ENCODE results near the gene AIMP2.

The AIMP2 gene

GRCh38 chr7:6027806-6028365 is 18.8 kb downstream of the AIMP2 start:
- Histone ChIP-seq H3K4me3 (ENCODE audit: low read depth, low read length, poor library complexity, severe bottlenecking) (no peak overlapping the region), H2AFZ (ENCODE audit: low read length) (no peak overlapping the region), H3K9ac (ENCODE audit: low read length) (no peak overlapping the region), H4K20me1 (ENCODE audit: insufficient read depth, low read length) (no peaks in the 10 kb centered on the region), H3K4me2 (ENCODE audit: low read length) (no peak overlapping the region), H3K27me3 (ENCODE audit: insufficient read depth, low read length) (no peaks in the 10 kb centered on the region), H3K36me3 (ENCODE audit: insufficient read depth, low read length) (peaks cover 94% of the 10 kb centered on the region), H3K9me2 (ENCODE audit: low read depth, low read length) (no peaks in the 10 kb centered on the region), H3K4me1 (ENCODE audit: insufficient read depth, low read length, severe bottlenecking) (peaks cover 5% of the 10 kb centered on the region), H3K9me3 (ENCODE audit: low read length) (no peaks in the 10 kb centered on the region), H3K79me2 (ENCODE audit: insufficient read depth, low read length) (no peaks in the 10 kb centered on the region), H3F3A (ENCODE audit: insufficient read depth, low read length) (0 out of 2 replicates have a peak, but pooled peaks cover 2% of the 10 kb centered on the region), H3K27ac (ENCODE audit: low read depth, low read length, poor library complexity, severe bottlenecking) (no peak overlapping the region)
- TF ChIP-seq, protein P1, sequence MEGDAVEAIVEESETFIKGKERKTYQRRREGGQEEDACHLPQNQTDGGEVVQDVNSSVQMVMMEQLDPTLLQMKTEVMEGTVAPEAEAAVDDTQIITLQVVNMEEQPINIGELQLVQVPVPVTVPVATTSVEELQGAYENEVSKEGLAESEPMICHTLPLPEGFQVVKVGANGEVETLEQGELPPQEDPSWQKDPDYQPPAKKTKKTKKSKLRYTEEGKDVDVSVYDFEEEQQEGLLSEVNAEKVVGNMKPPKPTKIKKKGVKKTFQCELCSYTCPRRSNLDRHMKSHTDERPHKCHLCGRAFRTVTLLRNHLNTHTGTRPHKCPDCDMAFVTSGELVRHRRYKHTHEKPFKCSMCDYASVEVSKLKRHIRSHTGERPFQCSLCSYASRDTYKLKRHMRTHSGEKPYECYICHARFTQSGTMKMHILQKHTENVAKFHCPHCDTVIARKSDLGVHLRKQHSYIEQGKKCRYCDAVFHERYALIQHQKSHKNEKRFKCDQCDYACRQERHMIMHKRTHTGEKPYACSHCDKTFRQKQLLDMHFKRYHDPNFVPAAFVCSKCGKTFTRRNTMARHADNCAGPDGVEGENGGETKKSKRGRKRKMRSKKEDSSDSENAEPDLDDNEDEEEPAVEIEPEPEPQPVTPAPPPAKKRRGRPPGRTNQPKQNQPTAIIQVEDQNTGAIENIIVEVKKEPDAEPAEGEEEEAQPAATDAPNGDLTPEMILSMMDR (IDR thresholded peaks at IDR 0.05; ENCODE audit: low read length) = no peak
- no peak for TF ChIP-seq EZH2 (IDR thresholded peaks at IDR 0.05; ENCODE audit: borderline replicate concordance, low read length)

DNA sequence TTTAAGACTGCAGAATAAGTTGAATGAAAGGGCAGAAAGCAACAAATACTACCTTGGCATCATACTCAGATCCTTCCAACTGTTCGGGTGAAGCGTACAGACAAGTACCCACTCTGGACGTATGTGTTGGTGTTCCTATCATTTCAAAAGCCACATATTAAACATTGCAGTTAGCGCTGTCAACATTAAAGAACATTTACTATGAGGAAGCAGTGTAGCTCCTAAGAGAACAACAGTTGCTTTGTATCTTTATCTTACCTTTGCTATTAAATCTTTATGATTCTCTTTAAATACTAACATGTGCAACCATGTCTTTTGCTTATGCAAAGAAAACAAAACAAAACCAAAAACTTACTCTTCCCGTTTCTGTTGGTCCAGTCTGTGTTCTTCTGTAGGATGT is 19.5 kb downstream of the AIMP2 start:
- Histone ChIP-seq H3K9me3 (ENCODE audit: low read length) (no peaks in the 10 kb centered on the region), H3K4me2 (ENCODE audit: low read length) (no peak overlapping the region), H3K79me2 (ENCODE audit: insufficient read depth, low read length) (no peaks in the 10 kb centered on the region), H4K20me1 (ENCODE audit: insufficient read depth, low read length) (no peaks in the 10 kb centered on the region), H3K27ac (ENCODE audit: low read depth, low read length, poor library complexity, severe bottlenecking) (no peak overlapping the region), H3K9me2 (ENCODE audit: low read depth, low read length) (no peaks in the 10 kb centered on the region), H3K4me3 (ENCODE audit: low read depth, low read length, poor library complexity, severe bottlenecking) (no peak overlapping the region), H3F3A (ENCODE audit: insufficient read depth, low read length) (0 out of 2 replicates have a peak, but pooled peaks cover 2% of the 10 kb centered on the region), H3K27me3 (ENCODE audit: insufficient read depth, low read length) (no peaks in the 10 kb centered on the region), H2AFZ (ENCODE audit: low read length) (no peak overlapping the region), H3K4me1 (ENCODE audit: insufficient read depth, low read length, severe bottlenecking) (peaks cover 5% of the 10 kb centered on the region), H3K36me3 (ENCODE audit: insufficient read depth, low read length) (peaks cover 94% of the 10 kb centered on the region), H3K9ac (ENCODE audit: low read length) (no peak overlapping the region)
- TF ChIP-seq, protein P1 (IDR thresholded peaks at IDR 0.05; ENCODE audit: low read length) = no peak
- TF ChIP-seq EZH2 (IDR thresholded peaks at IDR 0.05; ENCODE audit: borderline replicate concordance, low read length) = no peak

- Histone ChIP-seq H3F3A (ENCODE audit: insufficient read depth, low read length) (no peaks in the 10 kb centered on the region), H3K79me2 (ENCODE audit: insufficient read depth, low read length) (no peaks in the 10 kb centered on the region), H2AFZ (ENCODE audit: low read length) (no peak within 1 kb of the TSS), H3K36me3 (ENCODE audit: insufficient read depth, low read length) (peaks cover 92% of the 10 kb centered on the region), H3K9ac (ENCODE audit: low read length) (no peak within 1 kb of the TSS), H3K4me1 (ENCODE audit: insufficient read depth, low read length, severe bottlenecking) (peaks cover 5% of the 10 kb centered on the region), H3K4me3 (ENCODE audit: low read depth, low read length, poor library complexity, severe bottlenecking) (no peak within 1 kb of the TSS), H3K27ac (ENCODE audit: low read depth, low read length, poor library complexity, severe bottlenecking) (no peak within 1 kb of the TSS), H3K9me3 (ENCODE audit: low read length) (no peaks in the 10 kb centered on the region), H3K27me3 (ENCODE audit: insufficient read depth, low read length) (no peaks in the 10 kb centered on the region), H4K20me1 (ENCODE audit: insufficient read depth, low read length) (no peaks in the 10 kb centered on the region), H3K9me2 (ENCODE audit: low read depth, low read length) (no peaks in the 10 kb centered on the region), H3K4me2 (ENCODE audit: low read length) (no peak within 1 kb of the TSS)
- TF ChIP-seq, protein P1 (IDR thresholded peaks at IDR 0.05; ENCODE audit: low read length) = no peak
- no peak for TF ChIP-seq EZH2 (IDR thresholded peaks at IDR 0.05; ENCODE audit: borderline replicate concordance, low read length)
Observed at GRCh38 chr7:6030988-6031387, 21.9 kb downstream of the AIMP2 start, which contains the start of gene ANKRD61. TSS of gene ANKRD61 (plus strand) at chr7:6031376. CDS start at chr7:6031376, 0 bp downstream.

All from OCI-LY1 (cell line).